SK-N-SH treated with all-trans-retinoic acid at 6 μM for 48 hours (cell line): ENCODE measurements around the gene KLF11.

Source experiments
- ATAC-seq: fragments of 200-7000 bp; cut with Tn5 transposase; 3 replicates; pipeline ENCODE4 v1.9.1; 2020; ENCODE audit warnings: mild to moderate bottlenecking, moderate library complexity
- ARNTL ChIP-seq: fragments of 450-650 bp; formaldehyde crosslinking; IDR thresholded peaks from 2 replicates; pipeline ENCODE4 v1.5.0; 2020; ENCODE audit warnings: low read depth, mild to moderate bottlenecking, moderate library complexity, borderline replicate concordance
- BACH2 ChIP-seq: fragments of 250-450 bp; sonication (Bioruptor Pico); IDR thresholded peaks from 2 replicates; pipeline ENCODE4 v1.9.0; 2021; ENCODE audit warnings: mild to moderate bottlenecking, borderline replicate concordance
- CREB5 ChIP-seq: fragments of 250-450 bp; sonication (Bioruptor Pico); IDR thresholded peaks from 2 replicates; pipeline ENCODE4 v1.5.1; 2020; ENCODE audit warnings: low read depth, mild to moderate bottlenecking, moderate library complexity
- CSDC2 ChIP-seq: fragments of 250-450 bp; sonication (Bioruptor Pico); IDR thresholded peaks from 2 replicates; pipeline ENCODE4 v1.5.0; 2020; ENCODE audit warnings: mild to moderate bottlenecking, moderate library complexity
- CSRNP3 ChIP-seq: fragments of 250-450 bp; sonication (Bioruptor Pico); IDR thresholded peaks from 2 replicates; pipeline ENCODE4 v1.5.1; 2021; ENCODE audit warnings: mild to moderate bottlenecking, moderate library complexity
- ESRRG ChIP-seq: fragments of 250-450 bp; sonication (Bioruptor Pico); IDR thresholded peaks from 2 replicates; pipeline ENCODE4 v1.6.1; 2021; ENCODE audit warnings: mild to moderate bottlenecking
- GLIS3 ChIP-seq: fragments of 250-450 bp; sonication (Bioruptor Pico); IDR thresholded peaks from 2 replicates; pipeline ENCODE4 v1.5.0; 2020; ENCODE audit warnings: mild to moderate bottlenecking, moderate library complexity
- ISL1 ChIP-seq: fragments of 250-450 bp; sonication (Bioruptor Pico); IDR thresholded peaks from 2 replicates; pipeline ENCODE4 v2.1.2; 2022; ENCODE audit warnings: mild to moderate bottlenecking, moderate library complexity
- OSR1 ChIP-seq: fragments of 250-450 bp; sonication (Bioruptor Pico); IDR thresholded peaks from 2 replicates; pipeline ENCODE4 v1.8.0; 2022; ENCODE audit warnings: moderate library complexity, mild to moderate bottlenecking, inconsistent platforms
- PATZ1 ChIP-seq: fragments of 250-450 bp; sonication (Bioruptor Pico); IDR thresholded peaks from 2 replicates; pipeline ENCODE4 v1.8.0; 2020; ENCODE audit warnings: mild to moderate bottlenecking, moderate library complexity, borderline replicate concordance
- POU6F1 ChIP-seq: fragments of 250-450 bp; sonication (Bioruptor Pico); IDR thresholded peaks from 2 replicates; pipeline ENCODE4 v1.8.0; 2021; ENCODE audit warnings: low read depth, mild to moderate bottlenecking, moderate library complexity, borderline replicate concordance
- PPARA ChIP-seq: fragments of 250-450 bp; sonication (Bioruptor Pico); IDR thresholded peaks from 2 replicates; pipeline ENCODE4 v1.5.0; 2020; ENCODE audit warnings: mild to moderate bottlenecking, borderline replicate concordance
- RARB ChIP-seq: fragments of 250-450 bp; sonication (Bioruptor Pico); IDR thresholded peaks from 2 replicates; pipeline ENCODE4 v1.8.0; 2021; ENCODE audit warnings: mild to moderate bottlenecking, moderate library complexity
- SNAI2 ChIP-seq: fragments of 250-450 bp; sonication (Bioruptor Pico); IDR thresholded peaks from 2 replicates; pipeline ENCODE4 v1.5.0; 2020; ENCODE audit warnings: mild to moderate bottlenecking, moderate library complexity
- TCF4 ChIP-seq: fragments of 250-450 bp; sonication (Bioruptor Pico); IDR thresholded peaks from 2 replicates; pipeline ENCODE4 v1.8.0; 2021; ENCODE audit warnings: mild to moderate bottlenecking, moderate library complexity, borderline replicate concordance
- TOX ChIP-seq: fragments of 250-450 bp; sonication (Bioruptor Pico); IDR thresholded peaks from 2 replicates; pipeline ENCODE4 v1.8.0; 2021; ENCODE audit warnings: mild to moderate bottlenecking, moderate library complexity, borderline replicate concordance
- TSHZ2 ChIP-seq: fragments of 250-450 bp; sonication (Bioruptor Pico); IDR thresholded peaks from 2 replicates; pipeline ENCODE4 v1.5.0; 2020; ENCODE audit warnings: mild to moderate bottlenecking, moderate library complexity
- ZFP3 ChIP-seq: fragments of 250-450 bp; sonication (Bioruptor Pico); IDR thresholded peaks from 2 replicates; pipeline ENCODE4 v1.5.0; 2020; ENCODE audit warnings: mild to moderate bottlenecking, moderate library complexity
- ZFP30 ChIP-seq: fragments of 450-650 bp; formaldehyde crosslinking; IDR thresholded peaks from 2 replicates; pipeline ENCODE4 v1.5.0; 2022; ENCODE audit warnings: mild to moderate bottlenecking, moderate library complexity
- ZNF565 ChIP-seq: fragments of 450-650 bp; formaldehyde crosslinking; conservative IDR thresholded peaks from 2 replicates; pipeline ENCODE4 v1.5.0; 2020; ENCODE audit warnings: low read depth, mild to moderate bottlenecking, moderate library complexity
- ZNF70 ChIP-seq: fragments of 450-650 bp; formaldehyde crosslinking; IDR thresholded peaks from 2 replicates; pipeline ENCODE4 v1.5.0; 2020; ENCODE audit warnings: mild to moderate bottlenecking, moderate library complexity

KLF11 gene

GRCh38 chr2:10038123-10038522 lies 5.2 kb upstream of the KLF11 start (continued):
- TF ChIP-seq CSRNP3 (CRISPR knock-in tag) (no peak), ESRRG (CRISPR knock-in tag) (no peak), TCF4 (CRISPR knock-in tag) (no peak), TOX (CRISPR knock-in tag) (no peak)
- TF ChIP-seq, all 23 proteins: peak for 0

- ATAC-seq = no peak
- TF ChIP-seq RARB (no peak), TOX (CRISPR knock-in tag) (no peak), TCF4 (CRISPR knock-in tag) (no peak), ZFP3 (no peak), ISL1 (no peak)
These were observed 4.6 kb upstream of the KLF11 start for GRCh38 chr2:10038716-10039115.

- TF ChIP-seq TOX (CRISPR knock-in tag) (no peak), CREB5 (CRISPR knock-in tag) (no peak), ISL1 (no peak), BACH2 (no peak), CSDC2 (CRISPR knock-in tag) (no peak), PATZ1 (CRISPR knock-in tag) (no peak), PPARA (CRISPR knock-in tag) (no peak), ZFP3 (no peak), OSR1 (no peak), ARNTL (CRISPR knock-in tag) (no peak), ZNF70 (CRISPR knock-in tag) (no peak), ZNF565 (CRISPR knock-in tag) (no peak)
- TF ChIP-seq, all 23 proteins: peak for 0
- ATAC-seq = no peak
These were observed 3.5 kb upstream of the KLF11 start for GRCh38 chr2:10039658-10040410.

- ATAC-seq = no peak
- TF ChIP-seq OSR1 (no peak), ZFP30 (CRISPR knock-in tag) (no peak), BACH2 (no peak), POU6F1 (CRISPR knock-in tag) (no peak), TSHZ2 (no peak), TCF4 (CRISPR knock-in tag) (no peak), PATZ1 (CRISPR knock-in tag) (no peak), SNAI2 (CRISPR knock-in tag) (no peak), CSRNP3 (CRISPR knock-in tag) (no peak), ZNF70 (CRISPR knock-in tag) (no peak), RARB (no peak), GLIS3 (CRISPR knock-in tag) (no peak)
These were observed 1.6 kb upstream of the KLF11 start for GRCh38 chr2:10041711-10042110.
